Activated CD8-positive, alpha-beta memory T cell treated with anti-CD3 and anti-CD28 coated beads, Interleukin-2, amount 10 ng/mL, durations not matched to agents 7 days and 5 days (primary cell): ENCODE measurements around the gene ITPR2. TPM values are rescaled to one million over a fixed set of nuclear protein-coding genes. Genes with fewer than 3 reads are reported as not detected.
"Not testable (repeated sequence)": the region's sequence is repeated elsewhere in the genome, so short reads cannot be mapped to it uniquely, and the experiment has no call there.

Source experiments
- ATAC-seq: fragments of 150-1000 bp; cut with Tn5 transposase; one replicate; pipeline ENCODE4 v1.10.0; 2021; ENCODE audit warnings: moderate library complexity
- CTCF ChIA-PET: fragments of 350-600 bp; sonication (Branson Sonifier 250); formaldehyde crosslinking; loops from one replicate; lab custom pipeline; 2021; ENCODE audit warnings: antibody characterized with exemption; lab: Charles Lee
- DNase-seq: peaks from one replicate; pipeline ENCODE4 v3.0.0-alpha.2; 2020
- H3K27ac Mint-ChIP-seq: one replicate; pipeline ENCODE4 v1.8.0; 2021; ENCODE audit warnings: mild to moderate bottlenecking, mixed read lengths
- H3K27me3 Mint-ChIP-seq: one replicate; pipeline ENCODE4 v1.8.0; 2021; ENCODE audit warnings: mixed read lengths
- H3K36me3 Mint-ChIP-seq: one replicate; pipeline ENCODE4 v1.8.0; 2021; ENCODE audit warnings: mild to moderate bottlenecking, mixed read lengths
- H3K4me1 Mint-ChIP-seq: one replicate; pipeline ENCODE4 v1.8.0; 2021; ENCODE audit warnings: mixed read lengths
- H3K4me3 Mint-ChIP-seq: one replicate; pipeline ENCODE4 v1.8.0; 2021; ENCODE audit warnings: mild to moderate bottlenecking, moderate library complexity, mixed read lengths
- H3K9me3 Mint-ChIP-seq: one replicate; pipeline ENCODE4 v1.8.0; 2022; ENCODE audit warnings: low read depth, mixed read lengths
- total RNA-seq, 2 experiments: library from RNA; stranded (reverse); gene quantifications; one replicate each; pipeline ENCODE4 v1.2.3, GENCODE V29; 2021

Gene ITPR2
- total RNA-seq, 2 experiments from 2014 or later, result 31.1 to 37.7 TPM

- Mint-ChIP-seq H3K27me3 (no peaks in the 10 kb centered on the region), H3K36me3 (peaks cover 12% of the 10 kb centered on the region)
Observed at GRCh38 chr12:26527682-26528081, 305.3 kb downstream of the ITPR2 start.

GRCh38 chr12:26524862-26525465 is 308.0 kb downstream of the ITPR2 start:
- ATAC-seq (no peak), DNase-seq (no peak)
- Mint-ChIP-seq H3K4me1 (peaks cover 11% of the 10 kb centered on the region), H3K9me3 (peaks cover 6% of the 10 kb centered on the region), H3K4me3 (no peak overlapping the region), H3K36me3 (peaks cover 13% of the 10 kb centered on the region), H3K27ac (no peak overlapping the region), H3K27me3 (no peaks in the 10 kb centered on the region)
- CTCF ChIA-PET, result interaction anchor here (1.2 kb wide), 1 partner anchor 406 kb away, joined by 5 read pairs; no protein-coding TSS in a partner anchor

More at GRCh38 chr12:26527682-26528081, 305.3 kb downstream of the ITPR2 start:
- DNase-seq (no peak), ATAC-seq (no peak)
- Mint-ChIP-seq H3K9me3 (peaks cover 6% of the 10 kb centered on the region), H3K27ac (no peak overlapping the region), H3K4me1 (peaks cover 10% of the 10 kb centered on the region), H3K4me3 (no peak overlapping the region)
- CTCF ChIA-PET, result no interaction called here

- H3K4me3 Mint-ChIP-seq, result no peak overlapping the region
- H3K4me1 Mint-ChIP-seq, result peaks cover 12% of the 10 kb centered on the region
- CTCF ChIA-PET, result interaction anchor here (1.2 kb wide), 2 partner anchors 8 to 405 kb away, joined by 3 read pairs; no protein-coding TSS in a partner anchor
- H3K27me3 Mint-ChIP-seq, result no peaks in the 10 kb centered on the region
- peaks cover 15% of the 10 kb centered on the region for H3K36me3 Mint-ChIP-seq
- peaks cover 6% of the 10 kb centered on the region for H3K9me3 Mint-ChIP-seq
- ATAC-seq (no peak), DNase-seq (no peak)
- H3K27ac Mint-ChIP-seq, result no peak overlapping the region
Observed at GRCh38 chr12:26523708-26524150, 309.3 kb downstream of the ITPR2 start.

- Mint-ChIP-seq H3K4me3 (no peak overlapping the region), H3K9me3 (peaks cover 7% of the 10 kb centered on the region), H3K4me1 (peaks cover 16% of the 10 kb centered on the region), H3K27me3 (no peaks in the 10 kb centered on the region), H3K36me3 (peaks cover 17% of the 10 kb centered on the region), H3K27ac (no peak overlapping the region)
- DNase-seq, result no peak
- peak; percentile 33 for ATAC-seq
- CTCF ChIA-PET, result no interaction called here
Observed at GRCh38 chr12:26520869-26521268, 312.1 kb downstream of the ITPR2 start.

- CTCF ChIA-PET, result no interaction called here
- Mint-ChIP-seq H3K36me3 (peaks cover 13% of the 10 kb centered on the region), H3K4me1 (peaks cover 16% of the 10 kb centered on the region), H3K27ac (no peak overlapping the region), H3K4me3 (no peak overlapping the region), H3K27me3 (no peaks in the 10 kb centered on the region), H3K9me3 (peaks cover 3% of the 10 kb centered on the region)
- no peak for DNase-seq
- ATAC-seq, result no peak
Observed at GRCh38 chr12:26520109-26520508, 312.9 kb downstream of the ITPR2 start.

- Mint-ChIP-seq H3K4me1 (peaks cover 16% of the 10 kb centered on the region), H3K27me3 (no peaks in the 10 kb centered on the region), H3K27ac (no peak overlapping the region), H3K4me3 (no peak overlapping the region), H3K9me3 (peaks cover 3% of the 10 kb centered on the region), H3K36me3 (peaks cover 13% of the 10 kb centered on the region)
- no peak for ATAC-seq
- CTCF ChIA-PET, result no interaction called here
- DNase-seq, result no peak
Observed at GRCh38 chr12:26519462-26519861, 313.5 kb downstream of the ITPR2 start.

- H3K27ac Mint-ChIP-seq, DNase-seq, H3K4me3 Mint-ChIP-seq, H3K9me3 Mint-ChIP-seq, H3K27me3 Mint-ChIP-seq, CTCF ChIA-PET, ATAC-seq: not testable (repeated sequence)
- Mint-ChIP-seq H3K4me1 (peaks cover 16% of the 10 kb centered on the region), H3K36me3 (peaks cover 15% of the 10 kb centered on the region)
Observed at GRCh38 chr12:26517320-26517719, 315.7 kb downstream of the ITPR2 start.

GRCh38 chr12:26514364-26514763 is 318.6 kb downstream of the ITPR2 start:
- Mint-ChIP-seq H3K9me3 (peaks cover 3% of the 10 kb centered on the region), H3K36me3 (peaks cover 11% of the 10 kb centered on the region), H3K4me3 (no peak overlapping the region), H3K27ac (no peak overlapping the region), H3K4me1 (peaks cover 3% of the 10 kb centered on the region), H3K27me3 (no peaks in the 10 kb centered on the region)
- no peak for ATAC-seq
- CTCF ChIA-PET, result no interaction called here
- DNase-seq, result no peak

GRCh38 chr12:26513363-26514043 is 319.5 kb downstream of the ITPR2 start:
- H3K36me3 Mint-ChIP-seq, result peaks cover 11% of the 10 kb centered on the region
- H3K9me3 Mint-ChIP-seq, result peaks cover 3% of the 10 kb centered on the region
- ATAC-seq (no peak), DNase-seq (no peak)
- H3K27me3 Mint-ChIP-seq, result no peaks in the 10 kb centered on the region
- no peak overlapping the region for H3K4me3 Mint-ChIP-seq
- CTCF ChIA-PET, result no interaction called here
- H3K4me1 Mint-ChIP-seq, result peaks cover 3% of the 10 kb centered on the region
- H3K27ac Mint-ChIP-seq, result no peak overlapping the region

- Mint-ChIP-seq H3K4me3 (no peak overlapping the region), H3K27ac (no peak overlapping the region), H3K4me1 (peaks cover 2% of the 10 kb centered on the region), H3K36me3 (peaks cover 3% of the 10 kb centered on the region), H3K27me3 (no peaks in the 10 kb centered on the region), H3K9me3 (no peaks in the 10 kb centered on the region)
- DNase-seq (no peak), ATAC-seq (no peak)
- CTCF ChIA-PET, result no interaction called here
Observed at GRCh38 chr12:26512213-26512612, 320.8 kb downstream of the ITPR2 start.

- CTCF ChIA-PET, result no interaction called here
- ATAC-seq, result no peak
Observed at GRCh38 chr12:26510354-26510674, 322.7 kb downstream of the ITPR2 start.

GRCh38 chr12:26507613-26508012 is 325.4 kb downstream of the ITPR2 start:
- ATAC-seq (no peak), DNase-seq (no peak)
- Mint-ChIP-seq H3K27me3 (no peaks in the 10 kb centered on the region), H3K4me3 (no peak overlapping the region), H3K9me3 (no peaks in the 10 kb centered on the region), H3K4me1 (no peaks in the 10 kb centered on the region), H3K36me3 (peaks cover 6% of the 10 kb centered on the region), H3K27ac (no peak overlapping the region)
- CTCF ChIA-PET, result no interaction called here

More at GRCh38 chr12:26510354-26510674, 322.7 kb downstream of the ITPR2 start:
- Mint-ChIP-seq H3K27me3 (no peaks in the 10 kb centered on the region), H3K4me3 (no peak overlapping the region), H3K4me1 (no peaks in the 10 kb centered on the region), H3K27ac (no peak overlapping the region), H3K9me3 (no peaks in the 10 kb centered on the region), H3K36me3 (peaks cover 2% of the 10 kb centered on the region)
- DNase-seq, result no peak

- no peak for ATAC-seq
- no peak for DNase-seq
- Mint-ChIP-seq H3K36me3 (peaks cover 2% of the 10 kb centered on the region), H3K4me1 (no peaks in the 10 kb centered on the region), H3K4me3 (no peak overlapping the region), H3K27ac (no peak overlapping the region), H3K27me3 (no peaks in the 10 kb centered on the region), H3K9me3 (no peaks in the 10 kb centered on the region)
- CTCF ChIA-PET, result no interaction called here
Observed at GRCh38 chr12:26499979-26500640, 332.9 kb downstream of the ITPR2 start.

- no peak for ATAC-seq
- CTCF ChIA-PET, result no interaction called here
- Mint-ChIP-seq H3K4me1 (no peaks in the 10 kb centered on the region), H3K4me3 (no peak overlapping the region), H3K27ac (no peak overlapping the region), H3K9me3 (no peaks in the 10 kb centered on the region), H3K36me3 (peaks cover 3% of the 10 kb centered on the region), H3K27me3 (no peaks in the 10 kb centered on the region)
- DNase-seq, result no peak
Observed at GRCh38 chr12:26496170-26496569, 336.8 kb downstream of the ITPR2 start.
